ENCODE results near the gene LPP.

LPP gene

DNA sequence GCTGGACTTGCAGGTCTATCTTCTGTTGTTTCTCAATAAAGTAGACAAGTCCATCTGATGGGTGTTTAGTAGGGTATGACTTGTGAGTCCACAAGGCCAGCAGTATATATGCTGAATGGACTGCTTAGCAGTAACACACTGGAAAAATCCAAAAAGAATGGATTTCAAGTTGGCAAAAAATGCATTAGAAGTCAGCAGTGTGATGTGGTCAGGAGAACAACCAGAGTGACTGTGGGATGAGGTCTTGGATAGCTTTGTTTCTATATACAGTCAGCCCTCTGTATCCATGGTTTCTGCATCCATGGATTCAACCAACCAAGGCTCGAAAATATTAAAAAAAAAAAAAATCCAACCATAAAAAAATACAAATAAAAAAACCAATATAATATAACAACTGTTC is 55.8 kb downstream of the LPP start:
- DNase-seq: no peak
- intact Hi-C loops (cut with DNase I): no loop called here

- no peak for DNase-seq
- intact Hi-C loops (cut with DNase I): no loop called here
Observed at GRCh38 chr3:188211476-188211875, 57.5 kb downstream of the LPP start.

DNA sequence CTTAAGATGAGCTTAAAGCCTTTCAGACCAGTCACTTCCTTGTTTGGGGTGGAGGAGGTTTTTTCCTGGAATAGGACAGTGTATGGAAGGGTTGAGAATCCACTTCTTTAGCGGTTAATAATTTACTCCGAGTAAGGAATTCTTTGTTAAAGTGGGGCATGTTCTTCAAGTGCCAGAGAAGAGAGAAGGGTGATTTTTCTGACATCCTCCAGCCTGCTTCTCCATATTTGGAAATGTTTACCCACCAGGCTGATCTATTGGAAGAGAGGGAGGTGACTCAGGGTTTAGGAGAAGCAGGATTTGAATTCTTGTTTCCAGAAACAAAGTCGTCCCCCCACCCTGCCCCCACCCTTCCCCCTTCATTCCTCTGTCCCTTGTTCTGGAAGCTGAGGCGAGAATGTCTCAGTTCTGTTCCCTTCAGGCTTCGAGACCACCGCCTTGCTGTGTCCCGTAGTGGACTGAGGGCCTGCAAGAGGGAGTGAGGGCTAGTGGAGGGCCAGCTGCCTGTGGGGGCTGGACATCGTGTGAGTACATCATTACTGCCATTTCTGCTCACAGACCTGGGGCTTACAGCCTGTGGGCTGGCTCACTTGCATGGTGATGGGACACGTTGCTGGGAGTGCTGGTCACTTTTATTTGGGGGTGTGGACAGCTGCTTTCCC is 58.5 kb downstream of the LPP start:
- DNase-seq: no peak
- intact Hi-C loops (cut with DNase I): no loop called here

DNA sequence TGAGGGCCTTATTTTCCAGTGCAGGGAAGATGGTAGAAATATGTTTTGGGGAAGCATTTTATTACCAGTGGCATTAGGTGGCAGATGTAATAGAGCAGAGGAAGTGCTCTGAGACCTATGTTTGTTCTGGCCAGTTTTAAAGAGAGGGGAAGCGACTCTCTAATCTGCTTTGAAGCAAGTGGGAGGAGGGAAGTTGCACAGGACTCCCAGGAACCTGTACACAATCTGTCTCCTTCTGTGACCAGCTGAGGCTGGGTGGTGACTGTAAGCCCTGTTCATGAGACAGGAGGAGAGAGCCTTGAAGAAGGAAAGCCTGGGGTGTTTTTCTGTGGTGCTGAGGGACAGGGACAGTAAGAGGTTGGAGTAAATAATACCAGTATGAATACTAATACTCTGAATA is 60.5 kb downstream of the LPP start:
- peak in 5 of 42 donors; percentile 11 to 30 (median 16) for DNase-seq
- intact Hi-C loops (cut with DNase I): no loop called here

DNA sequence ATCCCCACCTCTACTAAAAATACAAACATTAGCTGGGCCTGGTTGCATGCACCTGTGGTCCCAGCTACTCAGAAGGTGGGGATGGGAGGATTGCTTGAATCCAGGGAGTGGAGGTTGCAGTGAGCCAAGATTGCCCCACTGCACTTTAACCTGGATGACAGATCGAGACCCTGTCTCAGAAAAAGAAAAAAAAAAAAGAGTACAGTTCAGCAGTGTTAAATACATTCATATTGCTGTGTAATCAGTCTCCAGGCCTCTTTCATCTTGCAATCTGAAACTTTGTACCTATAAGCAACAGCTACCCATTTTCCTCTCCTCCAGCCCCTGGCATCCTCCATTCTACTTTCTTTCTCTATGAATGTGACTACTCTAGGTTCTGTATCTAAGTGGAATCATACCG is 61.2 kb downstream of the LPP start:
- DNase-seq: no peak
- intact Hi-C loops (cut with DNase I): no loop called here

DNA sequence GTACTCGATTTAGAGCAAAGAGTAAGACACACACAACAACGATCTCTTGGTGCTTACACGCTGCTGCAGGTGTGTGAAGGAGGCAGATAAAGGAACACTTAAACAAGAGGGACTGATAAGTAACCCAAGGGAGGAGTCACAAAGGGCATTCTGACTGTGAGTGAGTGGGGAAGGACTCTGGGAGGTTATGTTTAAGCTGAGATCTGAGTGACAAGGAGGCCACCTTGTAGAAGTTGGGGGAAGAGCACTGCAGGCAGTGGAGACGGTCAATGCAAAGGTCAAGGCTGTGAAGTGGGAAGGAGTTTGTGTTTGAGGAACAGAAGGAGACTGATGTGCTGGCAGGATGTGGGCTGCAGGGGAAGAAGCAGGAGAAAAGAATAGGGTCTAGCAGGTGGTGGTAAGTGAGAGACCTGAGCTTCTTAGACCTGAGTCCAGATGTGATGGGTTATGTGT is 63.1 kb downstream of the LPP start:
- no peak for DNase-seq
- intact Hi-C loops (cut with DNase I): no loop called here

DNA sequence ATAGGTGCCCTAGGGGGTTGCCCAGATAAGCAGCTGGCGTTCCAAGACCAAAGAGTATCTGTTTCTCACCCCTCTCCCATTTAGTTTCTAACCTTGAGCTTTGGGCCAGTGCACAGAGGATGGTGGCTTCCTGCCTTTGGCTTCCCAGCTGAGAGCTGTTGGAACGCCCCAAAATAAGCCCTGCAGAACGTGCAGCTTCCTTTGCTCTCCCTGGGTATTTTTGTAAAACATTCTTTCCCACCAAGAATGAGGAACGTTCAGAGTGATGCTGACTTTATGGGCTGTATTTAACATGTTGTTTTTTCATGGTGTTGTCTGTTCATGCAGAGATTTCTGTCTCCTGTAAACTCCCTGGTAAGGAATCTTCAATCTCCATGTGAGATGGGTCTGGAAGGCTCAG is 63.8 kb downstream of the LPP start:
- DNase-seq: no peak

GRCh38 chr3:188218603-188219002 is 64.6 kb downstream of the LPP start:
- intact Hi-C loops (cut with DNase I): no loop called here
- DNase-seq: no peak

More for the DNA sequence above, 63.8 kb downstream of the LPP start:
- intact Hi-C loops (cut with DNase I): no loop called here

GRCh38 chr3:188219147-188219546 is 65.2 kb downstream of the LPP start:
- intact Hi-C loops (cut with DNase I): no loop called here
- DNase-seq: no peak

GRCh38 chr3:188220097-188220788 is 66.3 kb downstream of the LPP start:
- intact Hi-C loops (cut with DNase I): no loop called here

GRCh38 chr3:188220988-188221818 is 67.2 kb downstream of the LPP start:
- intact Hi-C loops (cut with DNase I): no loop called here
- DNase-seq: no peak

More at GRCh38 chr3:188220097-188220788, 66.3 kb downstream of the LPP start:
- DNase-seq: no peak

GRCh38 chr3:188223936-188224335 is 70.0 kb downstream of the LPP start:
- no peak for DNase-seq
- intact Hi-C loops (cut with DNase I): no loop called here

- intact Hi-C loops (cut with DNase I): no loop called here
- DNase-seq: no peak
Observed at GRCh38 chr3:188227442-188227841, 73.5 kb downstream of the LPP start.

GRCh38 chr3:188229177-188229576 is 75.2 kb downstream of the LPP start:
- DNase-seq: no peak
- intact Hi-C loops (cut with DNase I): no loop called here

GRCh38 chr3:188229726-188230125 is 75.8 kb downstream of the LPP start:
- DNase-seq: no peak
- intact Hi-C loops (cut with DNase I): no loop called here

DNA sequence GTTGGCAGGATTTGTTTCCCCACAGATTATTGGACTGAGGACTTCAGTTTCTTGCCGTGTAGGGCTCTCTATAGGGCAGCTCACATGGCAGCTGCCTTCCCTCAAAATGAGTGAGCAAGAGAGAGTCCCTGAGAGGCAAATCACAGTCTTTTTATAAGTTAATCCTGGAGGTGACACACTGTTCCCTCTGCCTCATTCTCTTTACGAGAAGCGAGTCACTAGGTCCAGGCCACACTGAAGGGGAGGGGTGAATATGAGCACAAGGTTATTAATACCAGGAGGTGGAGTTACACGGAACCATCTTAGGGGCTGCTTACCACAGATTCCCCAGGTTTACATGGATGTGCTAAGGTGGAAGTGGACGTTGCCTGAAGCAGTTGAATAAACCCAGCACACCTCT is 77.0 kb downstream of the LPP start:
- intact Hi-C loops (cut with DNase I): no loop called here
- DNase-seq: no peak

DNA sequence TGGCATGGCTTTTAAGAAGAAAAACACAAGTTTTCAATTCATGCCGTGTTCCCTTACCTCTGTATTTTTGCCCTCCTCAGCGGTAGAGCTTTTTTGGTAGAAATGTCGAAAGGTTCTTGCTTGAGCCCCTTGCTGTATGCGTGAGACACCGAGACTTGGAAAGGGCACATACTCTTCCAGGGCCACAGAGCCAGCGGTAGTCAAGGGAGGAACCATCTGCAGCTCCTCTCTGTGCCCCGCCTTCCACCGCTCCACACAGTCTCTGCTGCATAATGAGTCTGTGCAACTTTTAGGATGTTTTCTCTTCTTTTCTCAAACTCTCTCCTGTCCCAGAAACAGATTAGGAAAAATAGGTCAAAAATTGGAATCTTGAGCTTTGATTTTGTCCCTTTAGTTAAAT is 77.5 kb downstream of the LPP start:
- intact Hi-C loops (cut with DNase I): no loop called here
- DNase-seq: no peak

DNA sequence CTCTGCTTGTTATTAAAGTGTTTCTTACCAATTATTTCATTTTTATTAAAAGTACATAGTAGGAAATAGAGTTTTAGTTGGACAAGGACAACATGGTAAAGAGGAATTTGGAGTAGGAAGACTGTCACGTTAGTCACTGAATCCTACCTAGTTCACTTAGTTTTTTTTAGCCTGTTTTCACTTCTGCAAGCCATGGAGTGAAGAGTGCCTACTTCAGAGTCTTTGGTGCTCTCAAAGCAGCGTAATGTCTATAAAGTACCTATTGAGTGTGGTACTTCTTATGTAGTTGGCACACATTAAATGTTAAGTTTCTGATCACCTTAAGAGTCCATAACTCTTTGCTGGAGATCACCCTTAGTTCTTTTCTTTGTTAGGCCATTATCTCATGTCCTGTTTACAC is 78.7 kb downstream of the LPP start:
- intact Hi-C loops (cut with DNase I): no loop called here
- no peak for DNase-seq

DNA sequence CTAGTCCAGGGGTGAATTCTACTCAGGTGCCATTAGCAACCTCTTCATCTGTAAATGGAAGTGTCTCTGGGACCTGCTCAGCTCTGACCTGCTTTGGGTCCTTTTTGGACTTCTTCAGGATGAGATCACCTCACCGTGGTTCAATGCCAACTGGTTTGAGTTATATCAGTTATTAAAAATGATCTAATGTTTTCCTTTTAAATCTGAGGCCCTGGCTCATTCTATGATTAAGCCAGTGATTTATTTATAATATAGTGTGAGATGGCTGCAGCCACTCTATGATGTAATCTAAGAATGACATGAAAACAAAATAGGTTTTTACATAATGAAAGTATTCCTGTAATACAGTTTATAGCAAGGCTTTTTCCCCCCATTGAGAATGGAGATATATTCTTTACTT is 79.4 kb downstream of the LPP start:
- intact Hi-C loops (cut with DNase I): no loop called here

DNA sequence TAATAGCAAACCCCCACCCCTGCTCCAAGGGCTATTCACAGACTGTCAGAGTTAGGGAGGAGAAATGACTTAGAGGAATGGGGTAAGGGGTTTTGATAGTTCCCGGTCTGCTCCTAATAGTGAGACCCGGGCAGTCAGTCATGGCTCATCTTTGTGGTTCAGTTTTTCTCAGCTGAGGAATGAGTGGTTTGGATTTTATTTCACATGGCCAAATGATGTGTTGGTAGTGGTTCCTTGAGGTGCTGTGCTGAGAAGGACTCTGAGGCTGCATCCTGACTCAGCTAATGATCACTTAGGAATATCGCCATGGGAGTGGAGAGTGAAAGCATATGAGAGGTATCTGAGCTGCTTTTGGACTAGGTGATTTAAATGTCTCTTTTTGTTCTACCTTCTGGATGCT is 80.2 kb downstream of the LPP start:
- no peak for DNase-seq
- intact Hi-C loops (cut with DNase I): no loop called here

More for the DNA sequence above, 79.4 kb downstream of the LPP start:
- DNase-seq: no peak

All from head of caudate nucleus (tissue), 42 donors.